Measurements from ENCODE around the gene ZNF324B. TPM values are rescaled to one million over a fixed set of nuclear protein-coding genes. Genes with fewer than 3 reads are reported as not detected.
"Not testable (repeated sequence)": the region's sequence is repeated elsewhere in the genome, so short reads cannot be mapped to it uniquely, and the experiment has no call there.

Gene ZNF324B
- polyA plus RNA-seq, 6 donors from 2014 or later, result 0.96 to 3.7 (median 2.4) TPM

DNA sequence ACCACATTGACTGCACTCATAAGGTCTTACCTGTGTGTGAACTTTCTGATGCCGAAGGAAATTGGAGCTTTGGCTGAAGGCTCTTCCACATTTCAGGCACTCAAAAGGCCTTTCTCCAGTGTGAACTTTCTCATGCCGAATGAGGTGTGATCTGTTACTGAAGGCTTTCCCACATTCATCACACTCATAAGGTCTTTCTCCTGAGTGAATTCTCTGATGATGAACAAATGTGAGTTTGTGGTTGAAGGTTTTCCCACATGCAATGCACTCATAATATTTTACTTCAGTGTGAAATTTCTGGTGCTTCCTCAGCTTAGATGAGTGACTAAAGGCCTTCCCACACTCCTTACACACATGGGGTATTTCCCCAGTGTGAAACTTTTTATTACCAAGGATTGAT, 17.2 kb upstream of the ZNF324B start:
- Mint-ChIP-seq H3K27me3 (no peaks in the 10 kb centered on the region), H3K4me3 (peak overlapping the region in 1 of 8 donors; percentile 6), H3K36me3 (peaks cover 39 to 47% of the 10 kb centered on the region in 2 donors), H3K27ac (no peak overlapping the region), H3K4me1 (peaks cover 14 to 20% (median 15%) of the 10 kb centered on the region in 3 donors), H3K9me3 (peaks cover 14 to 89% (median 79%) of the 10 kb centered on the region in 7 donors)
- ATAC-seq (ENCODE audit: low read depth in 2 of 2) (no peak), DNase-seq (no peak)

DNA sequence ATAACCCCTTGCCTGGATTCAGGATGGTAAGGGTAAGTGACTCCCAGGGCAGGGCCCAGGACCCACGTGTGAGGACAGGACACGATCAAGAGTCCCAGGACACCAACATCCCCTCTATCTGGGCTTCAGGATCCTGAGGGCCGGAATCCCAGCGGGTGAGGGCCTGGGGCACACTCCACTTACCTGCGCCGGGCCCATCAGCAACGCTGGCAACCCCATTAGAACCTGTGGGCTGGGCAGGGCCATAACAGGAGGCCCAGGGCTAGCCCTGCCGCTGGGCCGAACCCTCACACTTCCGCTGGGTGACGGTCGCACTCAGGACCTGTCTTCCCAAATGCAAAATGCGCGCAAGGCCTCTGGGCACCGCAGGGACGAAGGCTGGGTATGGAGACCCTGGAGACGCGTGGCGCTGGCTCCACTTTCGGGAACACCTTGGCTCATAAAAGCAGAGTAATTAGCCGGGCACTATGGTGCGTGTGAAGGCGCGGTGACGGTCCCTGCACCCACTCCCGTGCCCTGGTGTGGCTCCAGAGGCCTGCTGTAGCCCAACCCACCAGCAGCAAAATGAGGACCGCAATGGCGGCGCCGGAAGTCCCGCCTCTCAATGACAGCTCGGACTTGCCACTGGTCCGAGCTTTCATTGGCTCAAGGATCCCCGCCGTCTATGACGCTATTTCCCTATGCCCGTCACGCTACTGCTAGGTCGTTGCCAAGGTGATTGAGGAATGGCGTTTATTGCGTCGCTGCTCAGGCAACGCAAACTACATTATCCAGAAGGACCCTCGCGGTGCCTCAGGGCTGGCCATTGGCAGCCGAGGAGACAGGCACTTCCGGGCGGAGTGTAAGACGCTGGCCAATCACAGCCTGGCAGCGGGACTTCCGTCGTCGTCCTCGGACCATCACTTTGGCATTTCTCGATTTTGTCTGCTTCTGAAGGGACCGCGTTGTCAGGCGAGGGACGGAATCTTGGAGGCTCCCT, 11.6 kb upstream of the ZNF324B start, which contains the start of gene ZNF132:
TSS of gene ZNF132 (minus strand) at position 578 of the 979 bp plus-strand sequence. CDS start at position 246, 332 bp downstream.
- Mint-ChIP-seq H3K9me3 (peaks cover 19 to 60% (median 46%) of the 10 kb centered on the region in 7 donors), H3K4me3 (peak within 1 kb of the TSS; percentile 88 to 100 (median 98)), H3K27ac (peak within 1 kb of the TSS; percentile 97 to 99 (median 99)), H3K4me1 (peaks cover 28 to 44% (median 33%) of the 10 kb centered on the region in 3 donors), H3K36me3 (peaks cover 32 to 68% of the 10 kb centered on the region in 2 donors), H3K27me3 (peaks cover 0 to 12% (median 8%) of the 10 kb centered on the region in 3 donors)
- ATAC-seq (ENCODE audit: low read depth in 2 of 2) (peak; percentile 95 to 97), DNase-seq (peak; percentile 95)

DNA sequence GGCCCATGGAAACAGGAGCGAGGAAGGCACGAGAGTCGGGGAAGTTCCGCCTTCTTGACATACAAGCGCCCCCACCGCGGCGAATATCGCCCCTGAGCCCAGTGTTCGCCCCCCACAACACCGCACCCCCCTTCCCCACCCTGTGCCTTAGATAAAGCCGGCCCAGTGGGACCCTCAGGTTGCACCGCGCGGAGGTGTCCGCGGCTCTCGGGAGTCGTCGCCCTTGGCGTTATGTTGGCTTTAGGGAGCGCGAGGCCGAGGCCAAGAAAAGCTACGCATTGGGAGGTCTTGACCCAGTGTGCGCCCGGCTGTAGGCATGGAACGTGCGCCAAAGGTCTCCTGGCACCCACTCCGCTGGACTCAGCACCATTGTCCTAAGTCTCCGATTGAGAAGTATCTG, 10.9 kb upstream of the ZNF324B start:
- no peak for ATAC-seq (ENCODE audit: low read depth in 2 of 2)
- no peak for DNase-seq
- peaks cover 25 to 61% of the 10 kb centered on the region in 2 donors for H3K36me3 Mint-ChIP-seq
- H3K9me3 Mint-ChIP-seq, result peaks cover 19 to 53% (median 40%) of the 10 kb centered on the region in 7 donors
- peak overlapping the region; percentile 97 to 99 (median 99) for H3K27ac Mint-ChIP-seq
- H3K27me3 Mint-ChIP-seq, result peaks cover 0 to 14% (median 8%) of the 10 kb centered on the region in 3 donors
- peaks cover 28 to 44% (median 33%) of the 10 kb centered on the region in 3 donors for H3K4me1 Mint-ChIP-seq
- peak overlapping the region; percentile 88 to 100 (median 98) for H3K4me3 Mint-ChIP-seq

DNA sequence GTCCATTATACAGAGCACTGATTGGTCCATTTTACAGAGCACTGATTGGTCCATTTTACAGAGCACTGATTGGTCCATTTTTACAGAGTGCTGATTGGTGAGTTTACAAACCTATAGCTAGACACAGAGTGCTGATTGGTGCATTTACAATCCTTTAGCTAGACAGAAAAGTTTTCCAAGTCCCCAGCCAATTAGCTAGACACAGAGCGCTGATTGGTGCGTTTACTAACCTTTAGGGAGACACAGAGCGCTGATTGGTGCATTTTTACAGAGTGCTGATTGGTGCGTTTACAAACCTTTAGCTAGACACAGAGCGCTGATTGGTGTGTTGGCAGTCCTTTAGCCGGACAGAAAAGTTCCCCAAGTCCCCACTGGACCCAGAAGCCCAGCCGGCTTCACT, 8.4 kb upstream of the ZNF324B start:
- Mint-ChIP-seq H3K4me1 (peaks cover 22 to 34% (median 25%) of the 10 kb centered on the region in 3 donors), H3K27me3 (peaks cover 8 to 31% (median 23%) of the 10 kb centered on the region in 3 donors), H3K4me3 (peak overlapping the region in 1 of 8 donors; percentile 54), H3K36me3 (peaks cover 3 to 50% of the 10 kb centered on the region in 2 donors), H3K9me3 (peaks cover 16 to 32% (median 24%) of the 10 kb centered on the region in 7 donors)
- DNase-seq; H3K27ac Mint-ChIP-seq; ATAC-seq (ENCODE audit: low read depth in 2 of 2): not testable (repeated sequence)

DNA sequence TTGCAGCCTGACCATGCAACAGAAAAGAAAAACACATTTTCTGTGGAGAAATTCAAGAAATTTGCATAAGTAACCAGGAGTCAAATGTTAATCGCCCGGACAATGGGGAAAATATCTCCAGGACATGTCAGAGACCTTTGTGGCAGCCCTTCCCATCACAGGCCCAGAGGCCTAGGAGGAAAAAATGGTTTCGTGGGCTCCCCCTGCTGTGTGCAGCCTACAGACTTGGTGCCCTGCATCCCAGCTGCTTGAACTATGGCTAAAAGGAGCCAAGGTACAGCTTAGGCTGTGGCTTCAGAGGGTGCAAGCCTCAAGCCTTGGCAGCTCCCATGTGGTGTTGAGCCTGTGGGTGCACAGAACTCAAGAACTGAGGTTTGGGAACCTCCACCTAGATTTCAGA, 2.6 kb upstream of the ZNF324B start:
- Mint-ChIP-seq H3K27me3 (peaks cover 12 to 34% (median 27%) of the 10 kb centered on the region in 3 donors), H3K9me3 (peaks cover 4 to 12% (median 8%) of the 10 kb centered on the region in 7 donors), H3K36me3 (peaks cover 0 to 24% of the 10 kb centered on the region in 2 donors), H3K4me1 (peaks cover 18 to 21% (median 20%) of the 10 kb centered on the region in 3 donors)
- not testable (repeated sequence) for ATAC-seq (ENCODE audit: low read depth in 2 of 2); DNase-seq; H3K4me3 Mint-ChIP-seq; H3K27ac Mint-ChIP-seq

DNA sequence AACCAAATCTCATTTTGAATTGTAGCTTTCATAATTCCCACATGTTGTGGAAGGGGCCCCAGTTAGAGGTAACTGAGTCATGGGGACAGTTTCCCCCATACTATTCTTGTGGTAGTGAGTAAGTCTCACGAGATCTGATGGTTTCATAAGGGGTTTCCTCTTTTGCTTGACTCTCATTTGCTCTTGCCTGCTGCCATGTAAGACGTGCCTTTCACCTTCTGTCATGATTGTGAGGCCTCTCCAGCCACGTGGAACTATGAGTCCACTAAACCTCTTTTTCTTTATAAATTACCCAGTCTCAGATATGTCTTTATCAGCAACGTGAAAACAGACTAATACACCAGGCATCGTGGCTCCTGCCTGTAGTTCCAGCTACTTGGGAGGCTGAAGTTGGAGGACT, 1.4 kb upstream of the ZNF324B start:
- ATAC-seq (ENCODE audit: low read depth in 2 of 2); DNase-seq: not testable (repeated sequence)
- Mint-ChIP-seq H3K4me1 (peaks cover 18 to 21% (median 20%) of the 10 kb centered on the region in 3 donors), H3K9me3 (peaks cover 0 to 12% (median 8%) of the 10 kb centered on the region in 7 donors), H3K27ac (peak overlapping the region in 2 of 6 donors; percentile 59 to 87), H3K4me3 (peak overlapping the region in 2 of 8 donors; percentile 87 to 91), H3K36me3 (peaks cover 0 to 26% of the 10 kb centered on the region in 2 donors), H3K27me3 (peaks cover 12 to 23% (median 20%) of the 10 kb centered on the region in 3 donors)

DNA sequence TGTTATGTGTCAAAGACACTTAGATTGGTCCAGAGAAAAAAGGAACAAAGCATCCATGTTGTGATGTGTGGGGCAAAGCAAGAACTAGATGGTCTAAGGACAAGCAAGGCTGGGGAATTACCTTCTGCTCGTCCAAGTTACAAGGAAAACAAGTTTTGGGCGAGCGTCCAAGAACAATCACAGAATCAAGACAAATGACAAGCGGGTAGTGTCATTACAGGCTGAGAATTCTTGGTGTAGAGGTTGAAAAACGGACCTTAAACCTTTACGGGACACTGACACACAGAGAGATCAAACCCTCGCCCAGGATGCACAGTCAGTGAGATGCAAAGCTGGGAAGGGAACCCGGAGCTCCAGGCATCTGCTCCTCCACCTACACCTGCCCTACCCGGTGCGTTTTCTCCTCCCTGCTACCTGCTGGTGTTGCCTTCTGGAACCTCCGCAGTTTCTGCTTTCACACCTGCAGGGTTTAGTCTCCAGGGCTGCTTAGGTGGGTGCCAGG, 515 bp upstream of the ZNF324B start:
- peaks cover 0 to 26% of the 10 kb centered on the region in 2 donors for H3K36me3 Mint-ChIP-seq
- peaks cover 18 to 21% (median 20%) of the 10 kb centered on the region in 3 donors for H3K4me1 Mint-ChIP-seq
- H3K9me3 Mint-ChIP-seq, result peaks cover 0 to 12% (median 8%) of the 10 kb centered on the region in 7 donors
- H3K27ac Mint-ChIP-seq, result peak overlapping the region; percentile 87 to 98 (median 93)
- DNase-seq (no peak), ATAC-seq (ENCODE audit: low read depth in 2 of 2) (peak in 1 of 2 donors; percentile 17)
- H3K27me3 Mint-ChIP-seq, result peaks cover 12 to 22% (median 20%) of the 10 kb centered on the region in 3 donors
- peak overlapping the region; percentile 87 to 97 (median 91) for H3K4me3 Mint-ChIP-seq

DNA sequence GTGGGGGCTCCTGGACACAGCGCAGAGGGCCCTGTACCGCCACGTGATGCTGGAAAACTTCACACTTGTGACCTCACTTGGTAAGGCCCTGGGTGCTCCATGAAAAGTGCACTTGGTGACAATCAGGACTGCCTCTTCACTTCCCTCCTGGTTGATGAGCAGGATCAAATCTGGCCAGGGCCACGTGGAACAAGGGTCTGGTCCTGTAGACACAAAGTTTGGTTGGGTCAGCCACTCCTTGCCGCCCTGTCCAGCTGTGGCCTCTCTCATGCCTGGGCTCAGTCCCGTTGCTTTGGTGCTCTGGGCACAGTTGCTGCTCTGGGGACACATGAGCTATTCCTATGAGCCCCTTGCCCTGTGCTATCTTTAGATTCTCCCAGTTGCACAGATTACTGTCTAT, 2.3 kb downstream of the ZNF324B start:
- H3K27me3 Mint-ChIP-seq, result no peaks in the 10 kb centered on the region
- H3K9me3 Mint-ChIP-seq, result peaks cover 0 to 6% (median 0%) of the 10 kb centered on the region in 7 donors
- peaks cover 18 to 21% (median 20%) of the 10 kb centered on the region in 3 donors for H3K4me1 Mint-ChIP-seq
- ATAC-seq (ENCODE audit: low read depth in 2 of 2) (no peak), DNase-seq (no peak)
- H3K27ac Mint-ChIP-seq, result no peak overlapping the region
- H3K4me3 Mint-ChIP-seq, result peak overlapping the region in 4 of 8 donors; percentile 38 to 80 (median 53)
- H3K36me3 Mint-ChIP-seq, result peaks cover 0 to 20% of the 10 kb centered on the region in 2 donors

DNA sequence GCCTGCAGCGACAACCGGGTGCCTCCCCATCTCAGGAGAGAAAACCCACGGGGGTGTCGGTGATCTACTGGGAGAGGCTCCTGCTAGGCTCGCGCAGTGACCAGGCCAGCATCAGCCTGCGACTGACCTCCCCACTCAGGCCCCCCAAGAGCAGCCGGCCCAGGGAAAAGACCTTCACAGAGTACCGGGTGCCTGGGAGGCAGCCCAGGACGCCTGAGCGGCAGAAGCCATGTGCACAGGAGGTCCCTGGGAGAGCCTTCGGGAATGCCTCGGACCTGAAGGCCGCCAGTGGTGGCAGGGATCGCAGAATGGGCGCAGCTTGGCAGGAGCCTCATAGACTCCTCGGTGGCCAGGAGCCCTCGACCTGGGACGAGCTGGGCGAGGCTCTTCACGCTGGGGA, 3.9 kb downstream of the ZNF324B start:
- H3K4me3 Mint-ChIP-seq, result peak overlapping the region in 1 of 8 donors; percentile 80

DNA sequence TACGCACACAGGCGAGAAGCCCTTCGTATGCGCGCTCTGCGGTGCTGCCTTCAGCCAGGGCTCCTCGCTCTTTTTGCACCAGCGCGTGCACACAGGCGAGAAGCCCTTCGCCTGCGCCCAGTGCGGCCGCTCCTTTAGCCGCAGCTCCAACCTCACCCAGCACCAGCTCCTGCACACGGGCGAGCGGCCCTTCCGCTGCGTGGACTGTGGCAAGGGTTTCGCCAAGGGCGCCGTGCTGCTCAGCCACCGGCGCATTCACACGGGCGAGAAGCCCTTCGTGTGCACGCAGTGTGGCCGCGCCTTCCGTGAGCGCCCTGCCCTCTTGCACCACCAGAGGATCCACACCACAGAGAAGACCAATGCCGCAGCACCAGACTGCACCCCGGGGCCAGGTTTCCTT, 4.7 kb downstream of the ZNF324B start:
- peaks cover 12 to 16% (median 13%) of the 10 kb centered on the region in 3 donors for H3K4me1 Mint-ChIP-seq
- H3K27me3 Mint-ChIP-seq, result no peaks in the 10 kb centered on the region
- no peak overlapping the region for H3K4me3 Mint-ChIP-seq
- no peak overlapping the region for H3K27ac Mint-ChIP-seq
- H3K9me3 Mint-ChIP-seq, result peaks cover 0 to 2% (median 0%) of the 10 kb centered on the region in 7 donors
- DNase-seq (no peak), ATAC-seq (ENCODE audit: low read depth in 2 of 2) (no peak)
- H3K36me3 Mint-ChIP-seq, result peaks cover 0 to 21% of the 10 kb centered on the region in 2 donors

More for the DNA sequence above, 3.9 kb downstream of the ZNF324B start:
- H3K27ac Mint-ChIP-seq, result no peak overlapping the region
- H3K27me3 Mint-ChIP-seq, result no peaks in the 10 kb centered on the region
- DNase-seq, result no peak
- ATAC-seq (ENCODE audit: low read depth in 2 of 2), result no peak
- peaks cover 0 to 2% (median 0%) of the 10 kb centered on the region in 7 donors for H3K9me3 Mint-ChIP-seq
- peaks cover 18 to 24% (median 21%) of the 10 kb centered on the region in 3 donors for H3K4me1 Mint-ChIP-seq
- H3K36me3 Mint-ChIP-seq, result peaks cover 0 to 21% of the 10 kb centered on the region in 2 donors

DNA sequence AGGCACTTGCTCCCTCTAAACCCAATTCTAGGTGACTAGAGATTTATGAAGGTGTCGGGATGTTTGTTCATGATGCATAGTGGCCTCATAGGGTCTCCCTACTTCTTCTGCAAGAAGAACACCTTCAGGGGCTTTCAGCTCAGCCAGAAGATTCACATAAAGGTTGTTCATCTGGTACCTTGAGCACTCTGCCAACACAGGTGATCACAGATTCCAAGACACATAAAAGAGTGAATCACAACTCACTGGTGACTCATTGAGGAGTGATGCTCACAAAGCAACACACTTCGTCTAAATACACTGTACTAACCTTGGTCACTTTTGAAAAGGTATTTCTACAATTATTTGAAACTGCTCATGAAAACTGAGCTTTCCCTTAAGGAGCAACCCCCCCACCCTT, 8.6 kb downstream of the ZNF324B start:
- H3K9me3 Mint-ChIP-seq, result peaks cover 0 to 2% (median 0%) of the 10 kb centered on the region in 7 donors
- H3K27ac Mint-ChIP-seq, result peak overlapping the region in 1 of 6 donors; percentile 32
- H3K27me3 Mint-ChIP-seq, result no peaks in the 10 kb centered on the region
- H3K4me3 Mint-ChIP-seq, result no peak overlapping the region
- DNase-seq (no peak), ATAC-seq (ENCODE audit: low read depth in 2 of 2) (no peak)
- peaks cover 0 to 11% (median 4%) of the 10 kb centered on the region in 3 donors for H3K4me1 Mint-ChIP-seq
- H3K36me3 Mint-ChIP-seq, result peaks cover 0 to 13% of the 10 kb centered on the region in 2 donors

DNA sequence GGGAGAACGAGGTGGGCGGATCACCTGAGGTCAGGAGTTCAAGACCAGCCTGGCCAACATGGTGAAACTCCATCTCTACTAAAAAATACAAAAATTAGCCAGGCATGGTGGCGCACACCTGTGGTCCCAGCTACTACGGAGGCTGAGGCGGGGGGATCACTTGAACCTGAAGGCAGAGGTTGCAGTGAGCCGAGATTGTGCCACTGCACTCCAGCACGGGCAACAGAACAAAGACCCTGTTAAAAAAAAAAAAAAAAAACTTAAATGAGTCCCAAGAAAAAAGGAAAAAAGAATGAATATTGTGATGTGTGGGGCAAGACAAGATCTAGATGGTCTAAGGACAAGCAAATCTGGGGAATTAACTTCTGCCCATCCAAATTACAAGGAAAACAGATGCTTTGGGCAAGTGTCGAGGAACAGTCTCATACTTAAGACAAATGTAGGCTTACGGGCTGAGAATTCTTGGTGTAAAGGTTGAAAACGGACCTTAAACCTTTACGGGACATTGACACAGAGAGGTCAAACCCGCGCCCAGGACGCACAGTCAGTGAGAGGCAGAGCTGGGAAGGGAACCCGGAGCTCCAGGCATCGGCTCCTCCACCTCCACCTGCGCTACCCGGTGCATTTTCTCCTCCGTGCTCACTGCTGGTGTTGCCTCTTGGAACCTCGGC, 14.8 kb downstream of the ZNF324B start:
- Mint-ChIP-seq H3K9me3 (no peaks in the 10 kb centered on the region), H3K27me3 (no peaks in the 10 kb centered on the region), H3K4me1 (peaks cover 19 to 41% (median 19%) of the 10 kb centered on the region in 3 donors), H3K36me3 (no peaks in the 10 kb centered on the region), H3K4me3 (peak overlapping the region; percentile 84 to 93 (median 88)), H3K27ac (peak overlapping the region in 3 of 6 donors; percentile 74 to 91 (median 86))
- peak; percentile 3 to 8 for ATAC-seq (ENCODE audit: low read depth in 2 of 2)
- no peak for DNase-seq

Measured in naive B cell (primary cell).